ENCODE data around the gene PPIAL4G. TPM values are rescaled to one million over a fixed set of nuclear protein-coding genes. Genes with fewer than 3 reads are reported as not detected.

Gene PPIAL4G
- total and polyA plus RNA-seq, 2 donors (not counting 3 experiments of a cell fraction or from before 2014, with no cell fraction given) = not detected

GRCh38 chr1:148435406-148435805 is 47.7 kb downstream of the PPIAL4G start:
- no peaks in the 10 kb centered on the region for H3K79me2 ChIP-seq (ENCODE audit: control insufficient read depth, insufficient read depth, low read length)
- DNase-seq (ENCODE audit: low read depth, low spot score) (no peak), FAIRE-seq (no peak)

More at GRCh38 chr1:148435406-148435805, 47.7 kb downstream of the PPIAL4G start:
- dilution Hi-C loops (cut with MboI; ENCODE audit: extremely low pct_ligation_motif_present, low sequenced_read_pairs) (no loop called here), intact Hi-C loops (cut with micrococcal nuclease) (no loop called here)
- H3K4me2 ChIP-seq (ENCODE audit: insufficient read depth, low read length) = no peak overlapping the region
- no peaks in the 10 kb centered on the region for H3K4me1 ChIP-seq (ENCODE audit: control insufficient read depth, extremely low read depth, insufficient read depth, low read length)
- H3K27ac ChIP-seq (ENCODE audit: insufficient read depth, low read depth, low read length) = no peak overlapping the region
- no peak overlapping the region for H3K9ac ChIP-seq (replicated peaks; ENCODE audit: extremely low read depth, insufficient read depth, low read length)
- TF ChIP-seq MYC (IDR thresholded peaks at IDR 0.05; ENCODE audit: low read depth, low read length) = no peak
- no peak for TF ChIP-seq POLR2AphosphoS5 (IDR thresholded peaks at IDR 0.05; ENCODE audit: insufficient read depth, low read depth, low read length)
- TF ChIP-seq MAX (IDR thresholded peaks at IDR 0.05; ENCODE audit: insufficient read depth, insufficient read length) = no peak
- TF ChIP-seq POLR2A (IDR thresholded peaks at IDR 0.05; ENCODE audit: low read depth, low read length) = no peak
- no peak for TF ChIP-seq EZH2 (IDR thresholded peaks at IDR 0.05; ENCODE audit: borderline replicate concordance, low read depth, low read length, severe bottlenecking)
- TF ChIP-seq CTCF (IDR thresholded peaks at IDR 0.05; ENCODE audit: extremely low read depth in 1 of 2, insufficient read depth in 1 of 2, low read depth in 1 of 2, low read length in 2 of 2) = no peak
- no peak for TF ChIP-seq JUN (IDR thresholded peaks at IDR 0.05; ENCODE audit: borderline replicate concordance, insufficient read depth, insufficient read length, low read depth)
- no peak for TF ChIP-seq FOS (IDR thresholded peaks at IDR 0.05; ENCODE audit: borderline replicate concordance, insufficient read depth, low read length)
- no peak for TF ChIP-seq GATA2 (IDR thresholded peaks at IDR 0.05; ENCODE audit: insufficient read depth, insufficient read length, low read depth, low read length)
- peaks cover 0 to 4% of the 10 kb centered on the region in 2 experiments for H3K27me3 ChIP-seq (ENCODE audit: control insufficient read depth in 2 of 2, insufficient read depth in 2 of 2, low read length in 2 of 2)
- no peaks in the 10 kb centered on the region for H3K9me1 ChIP-seq (replicated peaks; ENCODE audit: control insufficient read depth, extremely low read depth, insufficient read depth, low read length)
- H3K9me3 ChIP-seq (replicated peaks; ENCODE audit: control insufficient read depth, insufficient read depth, low read length) = no peaks in the 10 kb centered on the region
- H4K20me1 ChIP-seq (replicated peaks; ENCODE audit: control insufficient read depth, extremely low read depth, insufficient read depth, low read length) = no peaks in the 10 kb centered on the region
- no peaks in the 10 kb centered on the region for H3K36me3 ChIP-seq (ENCODE audit: control insufficient read depth in 2 of 2, extremely low read depth in 1 of 2, insufficient read depth in 2 of 2, low read length in 2 of 2)
- ChIA-PET CTCF (no interaction called here), POLR2A (no interaction called here)
- no peak overlapping the region for H2AFZ ChIP-seq (ENCODE audit: low read depth, low read length)
- BruUV-seq (replicated peaks) = no TSS peak
- H3K4me3 ChIP-seq (replicated peaks in 1 of 3; ENCODE audit: insufficient read depth in 1 of 3, low read depth in 1 of 3, low read length in 3 of 3) = no peak overlapping the region

Measured in endothelial cell of umbilical vein (primary cell).